ENCODE data around the gene HMX1.

DNA sequence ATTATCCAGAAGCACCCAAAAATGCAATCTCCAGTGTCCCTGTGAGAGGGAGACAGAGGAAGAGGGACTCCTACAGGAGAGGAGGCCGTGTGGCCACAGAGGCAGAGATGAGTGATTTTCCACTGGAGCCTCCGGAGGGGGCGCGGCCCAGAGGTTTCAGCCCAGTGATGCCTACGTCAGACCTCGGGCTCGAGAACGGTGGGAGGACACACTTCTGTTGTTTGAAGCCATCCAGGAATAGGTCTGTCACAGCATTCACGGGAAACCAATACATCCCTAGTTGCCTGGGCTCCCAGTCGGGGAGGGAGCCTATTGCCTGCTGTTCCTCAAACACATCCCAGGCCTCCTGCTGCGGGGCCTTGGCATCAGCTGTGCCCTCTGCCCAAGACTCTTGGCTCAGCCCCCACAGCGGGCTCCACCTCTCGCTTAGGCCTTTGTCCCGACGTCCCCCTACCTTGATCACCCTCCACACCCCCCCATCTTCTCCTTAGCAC lies 39.2 kb upstream of the HMX1 start:
- TF ChIP-seq, protein P1, sequence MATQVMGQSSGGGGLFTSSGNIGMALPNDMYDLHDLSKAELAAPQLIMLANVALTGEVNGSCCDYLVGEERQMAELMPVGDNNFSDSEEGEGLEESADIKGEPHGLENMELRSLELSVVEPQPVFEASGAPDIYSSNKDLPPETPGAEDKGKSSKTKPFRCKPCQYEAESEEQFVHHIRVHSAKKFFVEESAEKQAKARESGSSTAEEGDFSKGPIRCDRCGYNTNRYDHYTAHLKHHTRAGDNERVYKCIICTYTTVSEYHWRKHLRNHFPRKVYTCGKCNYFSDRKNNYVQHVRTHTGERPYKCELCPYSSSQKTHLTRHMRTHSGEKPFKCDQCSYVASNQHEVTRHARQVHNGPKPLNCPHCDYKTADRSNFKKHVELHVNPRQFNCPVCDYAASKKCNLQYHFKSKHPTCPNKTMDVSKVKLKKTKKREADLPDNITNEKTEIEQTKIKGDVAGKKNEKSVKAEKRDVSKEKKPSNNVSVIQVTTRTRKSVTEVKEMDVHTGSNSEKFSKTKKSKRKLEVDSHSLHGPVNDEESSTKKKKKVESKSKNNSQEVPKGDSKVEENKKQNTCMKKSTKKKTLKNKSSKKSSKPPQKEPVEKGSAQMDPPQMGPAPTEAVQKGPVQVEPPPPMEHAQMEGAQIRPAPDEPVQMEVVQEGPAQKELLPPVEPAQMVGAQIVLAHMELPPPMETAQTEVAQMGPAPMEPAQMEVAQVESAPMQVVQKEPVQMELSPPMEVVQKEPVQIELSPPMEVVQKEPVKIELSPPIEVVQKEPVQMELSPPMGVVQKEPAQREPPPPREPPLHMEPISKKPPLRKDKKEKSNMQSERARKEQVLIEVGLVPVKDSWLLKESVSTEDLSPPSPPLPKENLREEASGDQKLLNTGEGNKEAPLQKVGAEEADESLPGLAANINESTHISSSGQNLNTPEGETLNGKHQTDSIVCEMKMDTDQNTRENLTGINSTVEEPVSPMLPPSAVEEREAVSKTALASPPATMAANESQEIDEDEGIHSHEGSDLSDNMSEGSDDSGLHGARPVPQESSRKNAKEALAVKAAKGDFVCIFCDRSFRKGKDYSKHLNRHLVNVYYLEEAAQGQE (IDR thresholded peaks at IDR 0.05; ENCODE audit: low read depth, low read length), result no peak
- TF ChIP-seq, protein P2, sequence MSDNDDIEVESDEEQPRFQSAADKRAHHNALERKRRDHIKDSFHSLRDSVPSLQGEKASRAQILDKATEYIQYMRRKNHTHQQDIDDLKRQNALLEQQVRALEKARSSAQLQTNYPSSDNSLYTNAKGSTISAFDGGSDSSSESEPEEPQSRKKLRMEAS (IDR thresholded peaks at IDR 0.05; ENCODE audit: low read depth), result no peak
- no peak for TF ChIP-seq CTCF (IDR thresholded peaks at IDR 0.05)
- no peak for TF ChIP-seq TAF1 (IDR thresholded peaks at IDR 0.05; ENCODE audit: borderline replicate concordance, low read depth, low read length)
- TF ChIP-seq GABPA (IDR thresholded peaks at IDR 0.05; ENCODE audit: low read depth), result no peak

All from SK-N-SH (cell line).